ENCODE results near the gene NKAIN2. TPM values are rescaled to one million over a fixed set of nuclear protein-coding genes. Genes with fewer than 3 reads are reported as not detected.

The NKAIN2 gene
- total RNA-seq, 1 experiment from 2014 or later: not detected

GRCh38 chr6:124536157-124536841, 732.6 kb downstream of the NKAIN2 start:
- no TSS peak for BruUV-seq (replicated peaks)
- Mint-ChIP-seq H3K27me3 (ENCODE audit: unreplicated experiment) (no peaks in the 10 kb centered on the region), H3K4me1 (ENCODE audit: low read depth, unreplicated experiment) (peaks cover 23% of the 10 kb centered on the region), H3K4me3 (ENCODE audit: low read depth, unreplicated experiment) (no peak overlapping the region), H3K36me3 (ENCODE audit: insufficient read depth, unreplicated experiment) (no peaks in the 10 kb centered on the region), H3K27ac (ENCODE audit: unreplicated experiment) (peak overlapping the region; percentile 48), H3K9me3 (ENCODE audit: low read depth, unreplicated experiment) (no peaks in the 10 kb centered on the region)
- CTCF ChIA-PET: interaction anchor here (1.0 kb wide), 1 partner anchor 16 kb away, joined by 3 read pairs; no protein-coding TSS in a partner anchor
- intact Hi-C loops (cut with micrococcal nuclease; ENCODE audit: unreplicated experiment): no loop called here
- no peak for TF ChIP-seq CTCF (IDR thresholded peaks at IDR 0.05; ENCODE audit: unreplicated experiment)
- no peak for DNase-seq

GRCh38 chr6:124536842-124537191, 733.2 kb downstream of the NKAIN2 start:
- Mint-ChIP-seq H3K9me3 (ENCODE audit: low read depth, unreplicated experiment) (no peaks in the 10 kb centered on the region), H3K27ac (ENCODE audit: unreplicated experiment) (peak overlapping the region; percentile 48), H3K4me1 (ENCODE audit: low read depth, unreplicated experiment) (peaks cover 23% of the 10 kb centered on the region), H3K36me3 (ENCODE audit: insufficient read depth, unreplicated experiment) (no peaks in the 10 kb centered on the region), H3K27me3 (ENCODE audit: unreplicated experiment) (no peaks in the 10 kb centered on the region), H3K4me3 (ENCODE audit: low read depth, unreplicated experiment) (no peak overlapping the region)
- CTCF ChIA-PET: no interaction called here
- intact Hi-C loops (cut with micrococcal nuclease; ENCODE audit: unreplicated experiment): no loop called here
- BruUV-seq (replicated peaks): no TSS peak
- no peak for DNase-seq
- TF ChIP-seq CTCF (IDR thresholded peaks at IDR 0.05; ENCODE audit: unreplicated experiment): no peak

GRCh38 chr6:124539096-124539495, 735.4 kb downstream of the NKAIN2 start:
- no TSS peak for BruUV-seq (replicated peaks)
- intact Hi-C loops (cut with micrococcal nuclease; ENCODE audit: unreplicated experiment): no loop called here
- Mint-ChIP-seq H3K4me3 (ENCODE audit: low read depth, unreplicated experiment) (no peak overlapping the region), H3K4me1 (ENCODE audit: low read depth, unreplicated experiment) (peaks cover 23% of the 10 kb centered on the region), H3K9me3 (ENCODE audit: low read depth, unreplicated experiment) (no peaks in the 10 kb centered on the region), H3K27me3 (ENCODE audit: unreplicated experiment) (no peaks in the 10 kb centered on the region), H3K36me3 (ENCODE audit: insufficient read depth, unreplicated experiment) (no peaks in the 10 kb centered on the region), H3K27ac (ENCODE audit: unreplicated experiment) (no peak overlapping the region)
- no peak for DNase-seq
- CTCF ChIA-PET: no interaction called here
- no peak for TF ChIP-seq CTCF (IDR thresholded peaks at IDR 0.05; ENCODE audit: unreplicated experiment)

- Mint-ChIP-seq H3K4me3 (ENCODE audit: low read depth, unreplicated experiment) (no peak overlapping the region), H3K36me3 (ENCODE audit: insufficient read depth, unreplicated experiment) (no peaks in the 10 kb centered on the region)
- TF ChIP-seq CTCF (IDR thresholded peaks at IDR 0.05; ENCODE audit: unreplicated experiment): no peak
Measured at GRCh38 chr6:124541573-124541972, 737.9 kb downstream of the NKAIN2 start.

More at GRCh38 chr6:124541573-124541972, 737.9 kb downstream of the NKAIN2 start:
- intact Hi-C loops (cut with micrococcal nuclease; ENCODE audit: unreplicated experiment): no loop called here
- Mint-ChIP-seq H3K27ac (ENCODE audit: unreplicated experiment) (no peak overlapping the region), H3K27me3 (ENCODE audit: unreplicated experiment) (no peaks in the 10 kb centered on the region), H3K4me1 (ENCODE audit: low read depth, unreplicated experiment) (peaks cover 12% of the 10 kb centered on the region), H3K9me3 (ENCODE audit: low read depth, unreplicated experiment) (no peaks in the 10 kb centered on the region)
- no peak for DNase-seq
- CTCF ChIA-PET: no interaction called here
- no TSS peak for BruUV-seq (replicated peaks)

Measured in Calu3 (cell line).